ENCODE data around the gene PDE7B. TPM values are rescaled to one million over a fixed set of nuclear protein-coding genes. Genes with fewer than 3 reads are reported as not detected.
"Not testable (repeated sequence)": the region's sequence is repeated elsewhere in the genome, so short reads cannot be mapped to it uniquely, and the experiment has no call there.

PDE7B gene
- total RNA-seq, 1 donor from 2014 or later: 16.3 TPM

DNA sequence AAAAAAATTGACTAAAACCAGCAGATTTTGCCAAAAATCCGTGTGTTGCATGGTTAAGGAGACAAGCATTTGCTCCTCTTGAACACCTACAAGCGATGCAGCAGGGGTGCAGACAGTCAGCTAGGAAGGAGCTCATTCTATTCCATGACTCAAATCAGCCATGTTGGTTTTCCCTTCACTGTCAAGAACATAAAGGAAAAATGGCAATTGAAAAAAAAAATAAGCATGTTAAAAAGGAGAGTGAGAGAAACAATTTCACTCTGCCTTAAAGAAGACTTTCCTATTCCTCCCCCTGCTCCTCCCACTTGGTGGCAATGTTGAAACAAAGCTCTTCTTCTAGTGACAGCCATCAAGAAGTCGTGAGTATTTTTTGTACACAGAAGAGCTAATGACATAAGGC lies 283.2 kb downstream of the PDE7B start:
- FAIRE-seq (no peak), DNase-seq (ENCODE audit: low spot score in 2 of 2) (no peak)

- DNase-seq (ENCODE audit: low spot score in 2 of 2) (no peak), FAIRE-seq (no peak)
Measured at GRCh38 chr6:136136274-136136673, 284.8 kb downstream of the PDE7B start.

- FAIRE-seq: no peak
- no peak for DNase-seq (ENCODE audit: low spot score in 2 of 2)
Measured at GRCh38 chr6:136137008-136137692, 285.6 kb downstream of the PDE7B start.

GRCh38 chr6:136137739-136138402 lies 286.4 kb downstream of the PDE7B start:
- no peak for DNase-seq (ENCODE audit: low spot score in 2 of 2)
- FAIRE-seq: no peak

- FAIRE-seq; DNase-seq (ENCODE audit: low spot score in 2 of 2): not testable (repeated sequence)
Measured at GRCh38 chr6:136139111-136139510, 287.6 kb downstream of the PDE7B start.

- no peak for FAIRE-seq
- no peak for DNase-seq (ENCODE audit: low spot score in 2 of 2)
Measured at GRCh38 chr6:136144251-136145023, 292.9 kb downstream of the PDE7B start.

DNA sequence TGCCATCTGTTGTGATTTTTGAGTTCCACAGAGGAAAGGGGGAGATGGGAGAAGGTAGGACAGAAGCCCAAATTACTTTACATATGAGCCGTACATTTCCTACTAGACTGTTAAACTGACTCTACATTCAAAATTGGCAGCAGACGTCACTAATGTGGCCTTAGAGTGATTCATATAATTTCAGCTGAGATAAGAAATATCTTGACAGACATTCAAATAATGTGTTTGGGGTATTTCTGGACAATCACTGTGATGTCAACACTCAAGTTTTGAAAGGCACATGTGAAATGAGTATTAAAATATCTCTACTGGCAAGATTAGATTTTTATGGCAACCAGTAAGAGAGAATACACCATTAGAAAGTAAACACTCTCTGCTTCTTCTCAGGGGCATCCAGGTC lies 294.6 kb downstream of the PDE7B start:
- no peak for DNase-seq (ENCODE audit: low spot score in 2 of 2)
- FAIRE-seq: no peak

DNA sequence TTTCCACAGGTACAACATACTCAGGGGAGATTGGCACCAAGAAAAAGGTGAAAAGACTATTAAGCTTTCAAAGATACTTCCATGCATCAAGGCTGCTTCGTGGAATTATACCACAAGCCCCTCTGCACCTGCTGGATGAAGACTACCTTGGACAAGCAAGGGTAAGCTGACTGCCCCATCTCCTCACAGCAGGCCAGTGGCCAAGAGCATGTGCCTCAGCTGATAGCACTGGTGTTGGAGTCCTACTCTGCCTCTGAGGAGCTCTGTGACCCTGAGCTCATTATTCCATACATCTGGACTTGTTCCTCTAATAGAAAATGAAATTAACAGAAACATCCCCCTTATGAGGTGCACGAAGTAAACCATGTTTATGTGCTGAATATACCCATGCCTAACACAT lies 295.8 kb downstream of the PDE7B start:
- FAIRE-seq (no peak), DNase-seq (ENCODE audit: low spot score in 2 of 2) (no peak)

GRCh38 chr6:136148051-136148450 lies 296.6 kb downstream of the PDE7B start:
- no peak for FAIRE-seq
- DNase-seq (ENCODE audit: low spot score in 2 of 2): no peak

DNA sequence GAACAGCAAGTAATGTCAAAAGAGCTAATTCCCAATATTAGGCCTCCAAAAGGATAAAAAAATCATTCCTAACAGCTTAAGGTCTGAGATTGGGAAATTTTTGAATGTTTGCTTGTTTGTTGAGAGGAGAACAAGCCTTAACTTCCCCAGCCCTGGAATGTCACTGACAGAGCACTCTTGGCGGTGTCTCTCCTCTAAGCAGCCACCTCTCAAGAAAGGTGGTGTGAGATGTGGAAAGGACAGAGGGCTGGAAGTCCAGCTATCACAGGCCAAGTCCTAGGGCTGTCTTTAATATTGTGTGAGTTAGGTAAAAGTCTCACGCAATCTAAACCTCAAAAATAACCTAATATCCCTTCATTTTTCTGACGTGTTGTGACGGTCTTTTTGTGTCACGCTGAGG lies 297.0 kb downstream of the PDE7B start:
- DNase-seq (ENCODE audit: low spot score in 2 of 2) (no peak), FAIRE-seq (no peak)

DNA sequence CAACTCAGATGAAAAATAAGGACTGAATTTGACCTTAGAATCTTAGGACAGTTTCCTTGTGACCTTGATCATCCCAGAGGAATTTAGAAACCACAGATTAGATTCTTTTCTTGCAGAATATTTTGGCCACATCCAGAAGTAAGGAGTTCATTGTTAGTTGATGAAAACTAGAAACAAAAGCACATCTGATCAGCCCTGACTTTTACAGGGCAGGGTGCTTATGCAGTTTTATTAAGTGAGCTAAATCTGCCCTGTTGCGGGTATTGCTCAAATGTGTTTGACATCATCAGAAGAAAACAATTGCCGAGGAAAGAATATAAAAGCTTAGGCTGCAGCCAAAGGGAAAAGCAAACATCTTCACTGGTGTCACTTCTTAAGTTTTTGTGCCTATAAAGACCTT lies 297.8 kb downstream of the PDE7B start:
- no peak for DNase-seq (ENCODE audit: low spot score in 2 of 2)
- FAIRE-seq: no peak

GRCh38 chr6:136150961-136151360 lies 299.5 kb downstream of the PDE7B start:
- FAIRE-seq (no peak), DNase-seq (ENCODE audit: low spot score in 2 of 2) (no peak)

- DNase-seq (ENCODE audit: low spot score in 2 of 2): no peak
- no peak for FAIRE-seq
Measured at GRCh38 chr6:136153707-136154375, 302.3 kb downstream of the PDE7B start.

GRCh38 chr6:136155191-136155590 lies 303.7 kb downstream of the PDE7B start:
- FAIRE-seq: no peak

GRCh38 chr6:136157743-136158142 lies 306.2 kb downstream of the PDE7B start:
- FAIRE-seq (no peak), DNase-seq (ENCODE audit: low spot score in 2 of 2) (no peak)

More at GRCh38 chr6:136155191-136155590, 303.7 kb downstream of the PDE7B start:
- no peak for DNase-seq (ENCODE audit: low spot score in 2 of 2)

DNA sequence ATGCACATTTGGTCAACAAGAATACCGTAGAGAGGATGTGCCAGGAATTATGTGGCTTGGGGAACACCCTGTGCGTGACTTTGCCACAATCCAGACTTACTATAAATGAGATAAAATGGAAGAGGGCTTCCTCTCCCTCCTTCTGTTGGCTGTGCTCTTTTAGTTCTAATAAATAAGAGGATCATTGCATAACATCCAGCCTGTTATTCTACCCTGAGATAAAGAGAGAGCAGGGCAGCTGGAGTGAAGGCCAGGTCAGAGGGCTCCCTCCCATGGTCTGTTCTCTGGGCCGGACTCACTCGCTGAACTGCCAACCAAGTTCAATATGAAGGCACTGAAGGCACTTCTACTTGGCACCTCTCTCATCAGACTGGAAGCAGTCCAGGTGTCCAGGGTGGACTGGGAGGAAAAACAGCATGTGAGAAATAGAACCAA lies 306.9 kb downstream of the PDE7B start:
- no peak for FAIRE-seq

GRCh38 chr6:136158971-136159370 lies 307.5 kb downstream of the PDE7B start:
- FAIRE-seq (no peak), DNase-seq (ENCODE audit: low spot score in 2 of 2) (no peak)

More for the DNA sequence above, 306.9 kb downstream of the PDE7B start:
- no peak for DNase-seq (ENCODE audit: low spot score in 2 of 2)

GRCh38 chr6:136160250-136160649 lies 308.7 kb downstream of the PDE7B start:
- no peak for FAIRE-seq
- DNase-seq (ENCODE audit: low spot score in 2 of 2): no peak

GRCh38 chr6:136161950-136162349 lies 310.4 kb downstream of the PDE7B start:
- FAIRE-seq (no peak), DNase-seq (ENCODE audit: low spot score in 2 of 2) (no peak)

- no peak for DNase-seq (ENCODE audit: low spot score in 2 of 2)
- FAIRE-seq: no peak
Measured at GRCh38 chr6:136163260-136163659, 311.8 kb downstream of the PDE7B start.

DNA sequence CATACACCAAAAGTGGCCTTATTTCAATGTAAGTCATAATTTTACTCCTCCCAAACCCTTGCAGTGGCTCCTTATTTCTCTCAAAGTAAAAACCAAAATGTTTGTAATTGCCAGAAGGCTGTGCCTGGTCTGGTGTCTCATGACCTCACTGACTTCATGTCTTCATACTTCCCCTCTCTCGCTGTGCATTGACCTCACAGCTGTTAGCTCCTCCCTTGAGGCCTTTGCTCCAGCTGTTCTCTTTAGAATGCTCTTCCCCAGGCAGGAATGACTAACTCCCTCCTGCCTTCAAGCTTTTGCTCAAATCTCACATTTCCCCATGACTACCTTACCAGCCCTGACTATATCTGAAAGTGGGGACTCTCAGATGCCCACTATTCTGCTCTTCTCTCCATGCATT lies 315.3 kb downstream of the PDE7B start:
- DNase-seq (ENCODE audit: low spot score in 2 of 2) (no peak), FAIRE-seq (no peak)
